Measurements from ENCODE around the gene CABP7.

The CABP7 gene

GRCh38 chr22:29695129-29695926 lies 24.5 kb upstream of the CABP7 start:
- no peak overlapping the region for H3K27ac Mint-ChIP-seq
- H3K4me1 Mint-ChIP-seq, result peaks cover 10% of the 10 kb centered on the region
- no peak overlapping the region for H3K4me3 Mint-ChIP-seq
- DNase-seq, result no peak
- CTCF ChIA-PET, result no interaction called here
- no peaks in the 10 kb centered on the region for H3K9me3 Mint-ChIP-seq
- H3K36me3 Mint-ChIP-seq, result peaks cover 15% of the 10 kb centered on the region
- H3K27me3 Mint-ChIP-seq, result no peaks in the 10 kb centered on the region

- Mint-ChIP-seq H3K36me3 (peaks cover 14% of the 10 kb centered on the region), H3K27ac (no peak overlapping the region), H3K4me3 (no peak overlapping the region), H3K9me3 (no peaks in the 10 kb centered on the region), H3K27me3 (peaks cover 11% of the 10 kb centered on the region), H3K4me1 (peaks cover 24% of the 10 kb centered on the region)
- DNase-seq, result no peak
- CTCF ChIA-PET, result interaction anchor here (1.8 kb wide), 1 partner anchor 8 kb away, joined by 4 read pairs; no protein-coding TSS in a partner anchor
Observed at GRCh38 chr22:29697853-29698598, 21.8 kb upstream of the CABP7 start.

- H3K27ac Mint-ChIP-seq, result peak overlapping the region; percentile 87
- H3K4me3 Mint-ChIP-seq, result no peak overlapping the region
- H3K4me1 Mint-ChIP-seq, result peaks cover 27% of the 10 kb centered on the region
- CTCF ChIA-PET, result interaction anchor here (0.6 to 3.3 kb wide), 5 partner anchors 72 to 385 kb away, joined by 3 to 11 read pairs (median 4); no protein-coding TSS in a partner anchor
- H3K9me3 Mint-ChIP-seq, result no peaks in the 10 kb centered on the region
- H3K27me3 Mint-ChIP-seq, result peaks cover 14% of the 10 kb centered on the region
- peaks cover 14% of the 10 kb centered on the region for H3K36me3 Mint-ChIP-seq
- no peak for DNase-seq
Observed at GRCh38 chr22:29700206-29700899, 19.4 kb upstream of the CABP7 start.

- Mint-ChIP-seq H3K27me3 (peaks cover 14% of the 10 kb centered on the region), H3K4me3 (peak overlapping the region; percentile 15), H3K4me1 (peaks cover 27% of the 10 kb centered on the region), H3K36me3 (peaks cover 10% of the 10 kb centered on the region), H3K9me3 (no peaks in the 10 kb centered on the region), H3K27ac (peak overlapping the region; percentile 87)
- CTCF ChIA-PET, result interaction anchor here (0.8 to 3.3 kb wide), 9 partner anchors 11 to 388 kb away, joined by 3 to 11 read pairs (median 4); no protein-coding TSS in a partner anchor
- DNase-seq, result no peak
Observed at GRCh38 chr22:29700900-29701154, 19.0 kb upstream of the CABP7 start.

- Mint-ChIP-seq H3K27ac (peak overlapping the region; percentile 87), H3K36me3 (peaks cover 10% of the 10 kb centered on the region), H3K9me3 (no peaks in the 10 kb centered on the region), H3K4me1 (peaks cover 27% of the 10 kb centered on the region), H3K4me3 (peak overlapping the region; percentile 15), H3K27me3 (peaks cover 14% of the 10 kb centered on the region)
- DNase-seq, result peak; percentile 65
- CTCF ChIA-PET, result interaction anchor here (0.8 to 3.3 kb wide), 11 partner anchors 9 to 387 kb away, joined by 3 to 11 read pairs (median 4); no protein-coding TSS in a partner anchor
Observed at GRCh38 chr22:29701155-29701999, 18.4 kb upstream of the CABP7 start.

GRCh38 chr22:29702000-29702930 lies 17.5 kb upstream of the CABP7 start:
- Mint-ChIP-seq H3K36me3 (peaks cover 9% of the 10 kb centered on the region), H3K4me1 (peaks cover 27% of the 10 kb centered on the region), H3K9me3 (no peaks in the 10 kb centered on the region), H3K27me3 (peaks cover 20% of the 10 kb centered on the region), H3K27ac (peak overlapping the region; percentile 87), H3K4me3 (no peak overlapping the region)
- no peak for DNase-seq
- CTCF ChIA-PET, result interaction anchor here (1.0 to 3.3 kb wide), 6 partner anchors 9 to 383 kb away, joined by 3 to 11 read pairs (median 5); no protein-coding TSS in a partner anchor

- DNase-seq, result no peak
- Mint-ChIP-seq H3K36me3 (peaks cover 7% of the 10 kb centered on the region), H3K4me3 (no peak overlapping the region), H3K4me1 (peaks cover 27% of the 10 kb centered on the region), H3K27ac (no peak overlapping the region), H3K9me3 (no peaks in the 10 kb centered on the region), H3K27me3 (peaks cover 20% of the 10 kb centered on the region)
- CTCF ChIA-PET, result interaction anchor here (1.0 to 3.3 kb wide), 2 partner anchors 21 to 302 kb away, joined by 3 to 11 read pairs; no protein-coding TSS in a partner anchor
Observed at GRCh38 chr22:29702931-29703501, 16.8 kb upstream of the CABP7 start.

- H3K4me1 Mint-ChIP-seq, result peaks cover 27% of the 10 kb centered on the region
- peaks cover 24% of the 10 kb centered on the region for H3K27me3 Mint-ChIP-seq
- DNase-seq, result no peak
- CTCF ChIA-PET, result interaction anchor here (3.3 kb wide), 1 partner anchor 301 kb away, joined by 11 read pairs; no protein-coding TSS in a partner anchor
- H3K27ac Mint-ChIP-seq, result no peak overlapping the region
- no peak overlapping the region for H3K4me3 Mint-ChIP-seq
- no peaks in the 10 kb centered on the region for H3K9me3 Mint-ChIP-seq
- H3K36me3 Mint-ChIP-seq, result peaks cover 3% of the 10 kb centered on the region
Observed at GRCh38 chr22:29703569-29704195, 16.1 kb upstream of the CABP7 start.

GRCh38 chr22:29704528-29705285 lies 15.1 kb upstream of the CABP7 start:
- CTCF ChIA-PET, result interaction anchor here (0.8 to 1.1 kb wide), 2 partner anchors 301 to 551 kb away, joined by 3 to 4 read pairs; no protein-coding TSS in a partner anchor
- Mint-ChIP-seq H3K9me3 (no peaks in the 10 kb centered on the region), H3K27me3 (peaks cover 25% of the 10 kb centered on the region), H3K4me3 (no peak overlapping the region), H3K27ac (no peak overlapping the region), H3K36me3 (peaks cover 2% of the 10 kb centered on the region), H3K4me1 (peaks cover 25% of the 10 kb centered on the region)
- no peak for DNase-seq

- Mint-ChIP-seq H3K4me3 (no peak overlapping the region), H3K9me3 (no peaks in the 10 kb centered on the region), H3K27me3 (peaks cover 32% of the 10 kb centered on the region), H3K36me3 (no peaks in the 10 kb centered on the region), H3K27ac (no peak overlapping the region), H3K4me1 (peaks cover 18% of the 10 kb centered on the region)
- DNase-seq, result no peak
- CTCF ChIA-PET, result interaction anchor here (1.1 to 1.4 kb wide), 2 partner anchors 16 to 300 kb away, joined by 3 to 5 read pairs; no protein-coding TSS in a partner anchor
Observed at GRCh38 chr22:29705651-29706050, 14.2 kb upstream of the CABP7 start.

- CTCF ChIA-PET, result interaction anchor here (1.4 kb wide), 1 partner anchor 17 kb away, joined by 5 read pairs; no protein-coding TSS in a partner anchor
- H3K9me3 Mint-ChIP-seq, result no peaks in the 10 kb centered on the region
- H3K4me3 Mint-ChIP-seq, result no peak overlapping the region
- H3K27ac Mint-ChIP-seq, result no peak overlapping the region
- no peaks in the 10 kb centered on the region for H3K36me3 Mint-ChIP-seq
- peaks cover 10% of the 10 kb centered on the region for H3K4me1 Mint-ChIP-seq
- H3K27me3 Mint-ChIP-seq, result peaks cover 34% of the 10 kb centered on the region
- no peak for DNase-seq
Observed at GRCh38 chr22:29706486-29706885, 13.3 kb upstream of the CABP7 start.

All from activated naive CD4-positive, alpha-beta T cell treated with anti-CD3 and anti-CD28 coated beads, Interleukin-2, amount 10 ng/mL, durations not matched to agents 7 days and 5 days (primary cell).